Naive thymus-derived CD4-positive, alpha-beta T cell (primary cell): ENCODE data around the gene ARHGAP42. TPM values are rescaled to one million over a fixed set of nuclear protein-coding genes. Genes with fewer than 3 reads are reported as not detected.

ENCODE experiments used
- ATAC-seq: fragments of 150-1000 bp; cut with Tn5 transposase; 2 replicates; pipeline ENCODE4 v1.10.0; 2021; ENCODE audit warnings: mild to moderate bottlenecking, moderate library complexity
- CTCF ChIA-PET: fragments of 350-600 bp; sonication (Branson Sonifier 250); formaldehyde crosslinking; loops from one replicate; lab custom pipeline; 2021; ENCODE audit warnings: antibody characterized with exemption; lab: Charles Lee
- POLR2A ChIA-PET: fragments of 350-600 bp; sonication (Branson Sonifier 250); formaldehyde crosslinking; loops from one replicate; lab custom pipeline; 2021; ENCODE audit warnings: antibody characterized with exemption, inconsistent platforms; lab: Charles Lee
- DNase-seq, 9 donors: peaks; one replicate each; pipeline versions ENCODE4 v3.0.0 to v3.0.0-alpha.2; 2020 to 2022; ENCODE audit warnings: mixed read lengths in 1 of 9
- H3K27ac ChIP-seq: one replicate; pipeline ENCODE4 v1.7.0; 2013; ENCODE audit warnings: mild to moderate bottlenecking, low read depth, low read length, moderate library complexity
- H3K27me3 ChIP-seq, 2 donors: one replicate each; pipeline ENCODE4 v1.7.0; 2013; ENCODE audit warnings: low read length in 2 of 2, mild to moderate bottlenecking in 2 of 2, moderate library complexity in 2 of 2; ENCODE audit not compliant: control insufficient read depth in 2 of 2, insufficient read depth in 2 of 2
- H3K36me3 ChIP-seq, 3 experiments: 1 replicate in 2 of 3; 2 replicates in 1 of 3; pipeline ENCODE4 v1.7.0; 2013; ENCODE audit warnings: low read length in 3 of 3, mild to moderate bottlenecking in 3 of 3, moderate library complexity in 1 of 3; ENCODE audit not compliant: insufficient read depth in 3 of 3, control insufficient read depth in 2 of 3
- H3K4me1 ChIP-seq, 2 donors: one replicate each; pipeline ENCODE4 v1.7.0; 2013; ENCODE audit warnings: low read length in 2 of 2, mild to moderate bottlenecking in 2 of 2, moderate library complexity in 1 of 2; ENCODE audit not compliant: control insufficient read depth in 2 of 2, insufficient read depth in 2 of 2
- H3K4me3 ChIP-seq: 2 replicates; pipeline ENCODE4 v1.7.0; 2013; ENCODE audit warnings: mild to moderate bottlenecking, low read length
- H3K9me3 ChIP-seq, 3 experiments: 1 replicate in 2 of 3; 2 replicates in 1 of 3; pipeline ENCODE4 v1.7.0; 2013; ENCODE audit warnings: low read length in 3 of 3; ENCODE audit not compliant: control insufficient read depth in 2 of 3
- H3K27ac Mint-ChIP-seq, 9 donors: one replicate each; pipeline ENCODE4 v1.8.0; 2020 to 2022; ENCODE audit warnings: mixed read lengths in 9 of 9, mild to moderate bottlenecking in 8 of 9, moderate library complexity in 5 of 9, inconsistent platforms in 2 of 9
- H3K27me3 Mint-ChIP-seq, 5 donors: one replicate each; pipeline ENCODE4 v1.8.0; 2021 to 2022; ENCODE audit warnings: mixed read lengths in 5 of 5, mild to moderate bottlenecking in 1 of 5
- H3K36me3 Mint-ChIP-seq, 5 donors: one replicate each; pipeline ENCODE4 v1.8.0; 2020 to 2022; ENCODE audit warnings: mixed read lengths in 5 of 5, mild to moderate bottlenecking in 3 of 5, inconsistent platforms in 1 of 5
- H3K4me1 Mint-ChIP-seq, 7 donors: one replicate each; pipeline ENCODE4 v1.8.0; 2020 to 2022; ENCODE audit warnings: mixed read lengths in 7 of 7, mild to moderate bottlenecking in 3 of 7, inconsistent platforms in 1 of 7
- H3K4me3 Mint-ChIP-seq, 10 donors: one replicate each; pipeline ENCODE4 v1.8.0; 2020 to 2022; ENCODE audit warnings: mild to moderate bottlenecking in 10 of 10, mixed read lengths in 10 of 10, moderate library complexity in 6 of 10, inconsistent platforms in 2 of 10
- H3K9me3 Mint-ChIP-seq, 11 donors: one replicate each; pipeline ENCODE4 v1.8.0; 2020 to 2022; ENCODE audit warnings: mixed read lengths in 11 of 11, mild to moderate bottlenecking in 4 of 11, inconsistent platforms in 1 of 11, moderate library complexity in 1 of 11
- intact Hi-C, 2 donors: fragments of 100-400 bp; cut with micrococcal nuclease; formaldehyde crosslinking; loops; one replicate each; pipeline ENCODE4 v1.15.1; 2023
- polyA plus RNA-seq, 2 donors: library from polyadenylated mRNA; unstranded; fragments of 300-500 nt; fragmentation: Illumina TruSeq; gene quantifications; one replicate each; pipeline ENCODE4 v1.2.3, GENCODE V29; 2021
- total RNA-seq, 6 experiments: library from RNA in 5 of 6; stranded (reverse) in 5 of 6; gene quantifications; 1 replicate in 5 of 6; 2 replicates in 1 of 6; pipeline ENCODE4 v1.2.3 and lab custom pipeline; 2021 to 2026

Gene ARHGAP42
- total and polyA plus RNA-seq, 7 experiments from 2014 or later: 0.05 to 0.66 (median 0.21) TPM; not detected in 4

GRCh38 chr11:100776212-100776896 lies 89.3 kb downstream of the ARHGAP42 start:
- no peaks in the 10 kb centered on the region for H3K27me3 Mint-ChIP-seq
- no peak overlapping the region for H3K27ac Mint-ChIP-seq
- no peaks in the 10 kb centered on the region for H3K9me3 ChIP-seq
- ATAC-seq: no peak
- no peak overlapping the region for H3K4me3 Mint-ChIP-seq
- CTCF ChIA-PET: no interaction called here
- POLR2A ChIA-PET: no interaction called here
- H3K4me1 Mint-ChIP-seq: no peaks in the 10 kb centered on the region
- peaks cover 0 to 9% (median 0%) of the 10 kb centered on the region in 11 donors for H3K9me3 Mint-ChIP-seq
- H3K4me1 ChIP-seq: no peaks in the 10 kb centered on the region
- intact Hi-C loops: no loop called here
- H3K36me3 Mint-ChIP-seq: peaks cover 0 to 3% (median 0%) of the 10 kb centered on the region in 5 donors
- no peak overlapping the region for H3K4me3 ChIP-seq
- H3K27me3 ChIP-seq: no peaks in the 10 kb centered on the region
- no peak for DNase-seq
- H3K36me3 ChIP-seq: no peaks in the 10 kb centered on the region
- no peak overlapping the region for H3K27ac ChIP-seq

GRCh38 chr11:100777103-100777502 lies 90.0 kb downstream of the ARHGAP42 start:
- intact Hi-C loops: no loop called here
- DNase-seq (no peak), ATAC-seq (no peak)
- peaks cover 0 to 3% (median 0%) of the 10 kb centered on the region in 5 donors for H3K36me3 Mint-ChIP-seq
- no peaks in the 10 kb centered on the region for H3K4me1 Mint-ChIP-seq
- H3K4me3 Mint-ChIP-seq: no peak overlapping the region
- Histone ChIP-seq H3K27ac (no peak overlapping the region), H3K9me3 (no peaks in the 10 kb centered on the region), H3K27me3 (no peaks in the 10 kb centered on the region), H3K4me1 (no peaks in the 10 kb centered on the region), H3K4me3 (no peak overlapping the region), H3K36me3 (no peaks in the 10 kb centered on the region)
- H3K27me3 Mint-ChIP-seq: no peaks in the 10 kb centered on the region
- ChIA-PET CTCF (no interaction called here), POLR2A (no interaction called here)
- H3K9me3 Mint-ChIP-seq: peaks cover 0 to 9% (median 0%) of the 10 kb centered on the region in 11 donors
- H3K27ac Mint-ChIP-seq: no peak overlapping the region

GRCh38 chr11:100777736-100778135 lies 90.6 kb downstream of the ARHGAP42 start:
- no peaks in the 10 kb centered on the region for H3K36me3 ChIP-seq
- no peak overlapping the region for H3K27ac ChIP-seq
- H3K36me3 Mint-ChIP-seq: peaks cover 0 to 3% (median 0%) of the 10 kb centered on the region in 5 donors
- no peaks in the 10 kb centered on the region for H3K27me3 ChIP-seq
- intact Hi-C loops: no loop called here
- H3K27me3 Mint-ChIP-seq: no peaks in the 10 kb centered on the region
- no peaks in the 10 kb centered on the region for H3K4me1 ChIP-seq
- no peaks in the 10 kb centered on the region for H3K4me1 Mint-ChIP-seq
- H3K4me3 Mint-ChIP-seq: no peak overlapping the region
- POLR2A ChIA-PET: no interaction called here
- no peak for DNase-seq
- no peak overlapping the region for H3K27ac Mint-ChIP-seq
- no peak for ATAC-seq
- H3K9me3 Mint-ChIP-seq: peaks cover 0 to 14% (median 0%) of the 10 kb centered on the region in 11 donors
- CTCF ChIA-PET: no interaction called here
- H3K9me3 ChIP-seq: no peaks in the 10 kb centered on the region
- no peak overlapping the region for H3K4me3 ChIP-seq

GRCh38 chr11:100778166-100778785 lies 91.2 kb downstream of the ARHGAP42 start:
- Mint-ChIP-seq H3K27ac (no peak overlapping the region), H3K4me1 (no peaks in the 10 kb centered on the region), H3K4me3 (no peak overlapping the region), H3K27me3 (no peaks in the 10 kb centered on the region), H3K36me3 (peaks cover 0 to 3% (median 0%) of the 10 kb centered on the region in 5 donors), H3K9me3 (peaks cover 0 to 14% (median 0%) of the 10 kb centered on the region in 11 donors)
- H3K4me3 ChIP-seq: no peak overlapping the region
- no peaks in the 10 kb centered on the region for H3K9me3 ChIP-seq
- intact Hi-C loops: no loop called here
- no peak overlapping the region for H3K27ac ChIP-seq
- ATAC-seq: no peak
- POLR2A ChIA-PET: no interaction called here
- no peak for DNase-seq
- H3K27me3 ChIP-seq: no peaks in the 10 kb centered on the region
- no peaks in the 10 kb centered on the region for H3K36me3 ChIP-seq
- no peaks in the 10 kb centered on the region for H3K4me1 ChIP-seq
- CTCF ChIA-PET: no interaction called here

- no peaks in the 10 kb centered on the region for H3K36me3 ChIP-seq
- no peak overlapping the region for H3K27ac ChIP-seq
- DNase-seq (no peak), ATAC-seq (no peak)
- no peaks in the 10 kb centered on the region for H3K27me3 Mint-ChIP-seq
- no peak overlapping the region for H3K4me3 Mint-ChIP-seq
- H3K9me3 ChIP-seq: no peaks in the 10 kb centered on the region
- intact Hi-C loops: no loop called here
- H3K4me1 Mint-ChIP-seq: no peaks in the 10 kb centered on the region
- H3K4me1 ChIP-seq: no peaks in the 10 kb centered on the region
- no peak overlapping the region for H3K4me3 ChIP-seq
- ChIA-PET POLR2A (no interaction called here), CTCF (no interaction called here)
- no peaks in the 10 kb centered on the region for H3K27me3 ChIP-seq
- H3K9me3 Mint-ChIP-seq: peaks cover 0 to 10% (median 0%) of the 10 kb centered on the region in 11 donors
- H3K27ac Mint-ChIP-seq: no peak overlapping the region
- no peaks in the 10 kb centered on the region for H3K36me3 Mint-ChIP-seq
Observed at GRCh38 chr11:100780470-100780869, 93.4 kb downstream of the ARHGAP42 start.

DNA sequence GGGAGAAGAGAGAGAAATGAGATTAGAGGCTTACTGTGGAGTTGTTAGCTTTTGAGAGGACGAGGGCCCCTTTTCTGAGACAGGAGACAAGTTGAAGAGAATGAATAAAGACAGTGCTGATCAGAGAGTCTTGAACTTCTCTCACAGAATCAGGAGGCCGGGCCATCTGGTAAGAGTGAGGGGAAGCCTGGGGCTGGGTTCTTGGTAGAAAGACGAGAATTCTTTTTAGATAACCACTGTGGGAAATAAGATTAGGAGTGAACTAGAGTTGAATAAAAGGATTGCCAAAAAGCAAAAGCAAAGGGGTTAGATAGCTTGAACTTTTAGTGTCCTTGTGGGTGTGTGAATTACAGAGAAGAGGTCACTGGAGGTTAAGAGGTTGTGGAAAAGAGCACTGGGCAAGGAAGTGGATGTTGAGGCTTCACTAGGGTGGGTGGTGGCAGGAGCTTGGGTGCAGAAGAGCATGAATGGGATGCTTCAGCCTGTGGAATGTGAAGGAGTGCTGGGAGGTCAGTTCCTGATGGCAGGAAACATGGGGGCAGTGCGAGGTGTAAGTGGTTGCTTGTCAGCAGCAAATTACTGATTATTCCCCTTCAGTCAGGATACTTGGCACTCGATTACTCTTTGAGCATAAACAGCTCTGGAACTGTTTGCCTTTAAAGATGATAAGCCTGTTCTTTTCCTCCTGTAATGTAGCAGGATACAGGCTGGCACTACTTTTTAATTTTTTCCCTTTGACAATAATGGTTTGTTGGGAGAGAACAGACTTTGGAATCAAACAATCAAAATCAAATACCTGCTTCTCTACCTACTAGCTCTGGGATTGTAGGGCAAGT lies 98.3 kb downstream of the ARHGAP42 start:
- Histone ChIP-seq H3K4me3 (no peak overlapping the region), H3K9me3 (no peaks in the 10 kb centered on the region), H3K27ac (no peak overlapping the region), H3K27me3 (no peaks in the 10 kb centered on the region), H3K36me3 (no peaks in the 10 kb centered on the region), H3K4me1 (no peaks in the 10 kb centered on the region)
- intact Hi-C loops: no loop called here
- peaks cover 0 to 9% (median 0%) of the 10 kb centered on the region in 11 donors for H3K9me3 Mint-ChIP-seq
- ChIA-PET CTCF (interaction anchor here (0.6 kb wide), 1 partner anchor 1221 kb away, joined by 4 read pairs; no protein-coding TSS in a partner anchor), POLR2A (no interaction called here)
- DNase-seq (no peak), ATAC-seq (no peak)
- H3K36me3 Mint-ChIP-seq: no peaks in the 10 kb centered on the region
- no peak overlapping the region for H3K4me3 Mint-ChIP-seq
- no peak overlapping the region for H3K27ac Mint-ChIP-seq
- no peaks in the 10 kb centered on the region for H3K27me3 Mint-ChIP-seq
- H3K4me1 Mint-ChIP-seq: no peaks in the 10 kb centered on the region
